K562 (cell line): ENCODE measurements around the gene HEATR9. TPM values are rescaled to one million over a fixed set of nuclear protein-coding genes. Genes with fewer than 3 reads are reported as not detected.
A peak's percentile ranks its signal among the peaks of the same experiment; 100 is the strongest.

ENCODE experiments used
- EHMT2 ChIP-seq: fragments of 450-650 bp; IDR thresholded peaks from 2 replicates; pipeline ENCODE4 v1.6.1; 2018; ENCODE audit warnings: antibody characterized with exemption
- HDAC8 ChIP-seq: fragments of 450-650 bp; IDR thresholded peaks from 2 replicates; pipeline ENCODE4 v1.6.1; 2016; ENCODE audit warnings: mild to moderate bottlenecking, missing genetic modification characterization, moderate library complexity, missing compliant biosample characterization
- LARP7 ChIP-seq: fragments of 450-650 bp; IDR thresholded peaks from 2 replicates; pipeline ENCODE4 v1.6.1; 2016
- NCOA4 ChIP-seq: fragments of 450-650 bp; IDR thresholded peaks from 2 replicates; pipeline ENCODE4 v1.6.1; 2018; ENCODE audit warnings: mild to moderate bottlenecking; ENCODE audit not compliant: partially characterized antibody
- SIN3B ChIP-seq: fragments of 450-650 bp; IDR thresholded peaks from 2 replicates; pipeline ENCODE4 v1.6.1; 2017; ENCODE audit warnings: low read depth, mild to moderate bottlenecking, moderate library complexity
- SMAD3 ChIP-seq: fragments of 450-650 bp; formaldehyde crosslinking; conservative IDR thresholded peaks from 2 replicates; pipeline ENCODE4 v1.4.0; 2020; ENCODE audit warnings: mild to moderate bottlenecking
- SMARCC2 ChIP-seq: fragments of 450-650 bp; IDR thresholded peaks from 2 replicates; pipeline ENCODE4 v1.6.1; 2017; ENCODE audit warnings: antibody characterized with exemption, moderate library complexity, mild to moderate bottlenecking, low read depth
- ZFX ChIP-seq: sonication (generic); formaldehyde crosslinking; IDR thresholded peaks from 2 replicates; pipeline ENCODE4 v1.8.0; 2022; ENCODE audit warnings: mild to moderate bottlenecking, missing genetic modification reagents, moderate library complexity
- ZNF77 ChIP-seq: fragments of 250-450 bp; sonication (Bioruptor Pico); IDR thresholded peaks from 2 replicates; pipeline ENCODE4 v1.5.0; 2020
- polyA plus RNA-seq, 8 experiments: library from polyadenylated mRNA; depleted of rRNA in 4 of 8; stranded (reverse) in 5 of 8; unstranded in 3 of 8; fragments of >200 nt; fragmentation: Nextera tagmentation in 2 of 8; fragmentation: Illumina TruSeq in 1 of 8; extraction: Ambion mirVana in 2 of 8; extraction: Trizol in 1 of 8; gene quantifications; 2 replicates each; pipeline versions ENCODE4 v1.2.1 to v1.2.3, GENCODE V29; 2011 to 2014; ENCODE audit warnings: inconsistent platforms in 1 of 8, missing spikeins in 1 of 8
- total RNA-seq, 7 experiments: library from RNA; depleted of rRNA in 6 of 7; stranded (reverse); fragments of >200 nt in 6 of 7; fragmentation: Illumina TruSeq in 2 of 7; extraction: Trizol in 2 of 7; gene quantifications; 2 replicates each; pipeline versions ENCODE4 v1.2.1 to v1.2.3, GENCODE V29; 2011 to 2021; ENCODE audit warnings: low replicate concordance in 1 of 7
- TF ChIP-seq, protein P1 (sequence below): fragments of 450-650 bp; IDR thresholded peaks from 2 replicates; pipeline ENCODE4 v1.6.1; 2016; ENCODE audit warnings: low read depth
- TF ChIP-seq, protein P2 (sequence below): sonication (generic); formaldehyde crosslinking; IDR thresholded peaks from 2 replicates; pipeline ENCODE4 v1.8.1; 2023; ENCODE audit warnings: mild to moderate bottlenecking, missing genetic modification reagents

HEATR9 gene
- total and polyA plus RNA-seq, 9 of the 15 experiments (the other 6 are each of a cell fraction or from before 2014, with no cell fraction given): not detected

DNA sequence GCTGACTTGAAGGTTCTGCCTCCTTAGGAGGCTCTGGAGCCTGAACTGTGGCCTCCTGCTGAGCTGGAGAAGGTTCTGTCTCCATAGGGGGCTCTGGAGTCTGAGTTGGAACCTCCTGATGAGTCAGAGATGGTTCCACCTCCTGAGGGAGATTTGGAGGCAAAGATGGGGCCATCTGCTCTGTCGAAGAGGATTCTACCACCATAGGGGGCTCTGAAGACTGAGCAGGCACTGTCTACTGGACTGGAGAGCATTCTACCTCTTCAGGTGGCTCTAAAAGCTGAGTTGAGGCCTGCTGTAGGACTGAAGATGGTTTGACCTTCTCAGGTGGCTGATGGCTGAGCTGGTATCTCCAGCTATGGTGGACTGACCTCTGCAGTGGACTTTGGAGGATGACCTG, 45.7 kb upstream of the HEATR9 start (continued):
- TF ChIP-seq ZFX (CRISPR knock-in tag): no peak
- no peak for TF ChIP-seq NCOA4
- TF ChIP-seq, protein P1, sequence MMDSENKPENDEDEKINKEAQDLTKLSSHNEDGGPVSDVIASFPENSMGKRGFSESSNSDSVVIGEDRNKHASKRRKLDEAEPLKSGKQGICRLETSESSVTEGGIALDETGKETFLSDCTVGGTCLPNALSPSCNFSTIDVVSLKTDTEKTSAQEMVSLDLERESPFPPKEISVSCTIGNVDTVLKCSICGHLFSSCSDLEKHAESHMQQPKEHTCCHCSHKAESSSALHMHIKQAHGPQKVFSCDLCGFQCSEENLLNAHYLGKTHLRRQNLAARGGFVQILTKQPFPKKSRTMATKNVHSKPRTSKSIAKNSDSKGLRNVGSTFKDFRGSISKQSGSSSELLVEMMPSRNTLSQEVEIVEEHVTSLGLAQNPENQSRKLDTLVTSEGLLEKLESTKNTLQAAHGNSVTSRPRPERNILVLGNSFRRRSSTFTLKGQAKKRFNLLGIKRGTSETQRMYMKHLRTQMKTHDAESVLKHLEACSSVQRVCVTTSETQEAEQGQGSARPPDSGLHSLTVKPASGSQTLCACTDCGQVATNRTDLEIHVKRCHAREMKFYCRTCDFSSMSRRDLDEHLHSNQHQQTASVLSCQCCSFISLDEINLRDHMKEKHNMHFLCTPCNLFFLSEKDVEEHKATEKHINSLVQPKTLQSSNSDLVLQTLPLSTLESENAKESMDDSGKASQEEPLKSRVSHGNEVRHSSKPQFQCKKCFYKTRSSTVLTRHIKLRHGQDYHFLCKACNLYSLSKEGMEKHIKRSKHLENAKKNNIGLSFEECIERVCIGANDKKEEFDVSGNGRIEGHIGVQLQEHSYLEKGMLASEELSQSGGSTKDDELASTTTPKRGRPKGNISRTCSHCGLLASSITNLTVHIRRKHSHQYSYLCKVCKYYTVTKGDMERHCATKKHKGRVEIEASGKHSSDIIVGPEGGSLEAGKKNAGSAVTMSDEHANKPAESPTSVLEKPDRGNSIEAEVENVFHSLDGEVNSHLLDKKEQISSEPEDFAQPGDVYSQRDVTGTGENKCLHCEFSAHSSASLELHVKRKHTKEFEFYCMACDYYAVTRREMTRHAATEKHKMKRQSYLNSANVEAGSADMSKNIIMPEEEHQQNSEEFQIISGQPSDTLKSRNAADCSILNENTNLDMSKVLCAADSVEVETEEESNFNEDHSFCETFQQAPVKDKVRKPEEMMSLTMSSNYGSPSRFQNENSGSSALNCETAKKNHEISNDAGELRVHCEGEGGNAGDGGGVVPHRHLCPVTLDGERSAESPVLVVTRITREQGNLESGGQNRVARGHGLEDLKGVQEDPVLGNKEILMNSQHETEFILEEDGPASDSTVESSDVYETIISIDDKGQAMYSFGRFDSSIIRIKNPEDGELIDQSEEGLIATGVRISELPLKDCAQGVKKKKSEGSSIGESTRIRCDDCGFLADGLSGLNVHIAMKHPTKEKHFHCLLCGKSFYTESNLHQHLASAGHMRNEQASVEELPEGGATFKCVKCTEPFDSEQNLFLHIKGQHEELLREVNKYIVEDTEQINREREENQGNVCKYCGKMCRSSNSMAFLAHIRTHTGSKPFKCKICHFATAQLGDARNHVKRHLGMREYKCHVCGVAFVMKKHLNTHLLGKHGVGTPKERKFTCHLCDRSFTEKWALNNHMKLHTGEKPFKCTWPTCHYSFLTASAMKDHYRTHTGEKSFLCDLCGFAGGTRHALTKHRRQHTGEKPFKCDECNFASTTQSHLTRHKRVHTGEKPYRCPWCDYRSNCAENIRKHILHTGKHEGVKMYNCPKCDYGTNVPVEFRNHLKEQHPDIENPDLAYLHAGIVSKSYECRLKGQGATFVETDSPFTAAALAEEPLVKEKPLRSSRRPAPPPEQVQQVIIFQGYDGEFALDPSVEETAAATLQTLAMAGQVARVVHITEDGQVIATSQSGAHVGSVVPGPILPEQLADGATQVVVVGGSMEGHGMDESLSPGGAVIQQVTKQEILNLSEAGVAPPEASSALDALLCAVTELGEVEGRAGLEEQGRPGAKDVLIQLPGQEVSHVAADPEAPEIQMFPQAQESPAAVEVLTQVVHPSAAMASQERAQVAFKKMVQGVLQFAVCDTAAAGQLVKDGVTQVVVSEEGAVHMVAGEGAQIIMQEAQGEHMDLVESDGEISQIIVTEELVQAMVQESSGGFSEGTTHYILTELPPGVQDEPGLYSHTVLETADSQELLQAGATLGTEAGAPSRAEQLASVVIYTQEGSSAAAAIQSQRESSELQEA: no peak
- TF ChIP-seq SIN3B: no peak
- TF ChIP-seq, protein P2, sequence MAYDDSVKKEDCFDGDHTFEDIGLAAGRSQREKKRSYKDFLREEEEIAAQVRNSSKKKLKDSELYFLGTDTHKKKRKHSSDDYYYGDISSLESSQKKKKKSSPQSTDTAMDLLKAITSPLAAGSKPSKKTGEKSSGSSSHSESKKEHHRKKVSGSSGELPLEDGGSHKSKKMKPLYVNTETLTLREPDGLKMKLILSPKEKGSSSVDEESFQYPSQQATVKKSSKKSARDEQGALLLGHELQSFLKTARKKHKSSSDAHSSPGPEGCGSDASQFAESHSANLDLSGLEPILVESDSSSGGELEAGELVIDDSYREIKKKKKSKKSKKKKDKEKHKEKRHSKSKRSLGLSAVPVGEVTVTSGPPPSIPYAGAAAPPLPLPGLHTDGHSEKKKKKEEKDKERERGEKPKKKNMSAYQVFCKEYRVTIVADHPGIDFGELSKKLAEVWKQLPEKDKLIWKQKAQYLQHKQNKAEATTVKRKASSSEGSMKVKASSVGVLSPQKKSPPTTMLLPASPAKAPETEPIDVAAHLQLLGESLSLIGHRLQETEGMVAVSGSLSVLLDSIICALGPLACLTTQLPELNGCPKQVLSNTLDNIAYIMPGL (CRISPR knock-in tag): no peak
- no peak for TF ChIP-seq HDAC8 (tag)
- no peak for TF ChIP-seq LARP7
- TF ChIP-seq EHMT2: peak; percentile 51; the same call in 1 of the 2 replicates
- no peak for TF ChIP-seq ZNF77 (CRISPR knock-in tag)
- TF ChIP-seq SMAD3: no peak
- TF ChIP-seq SMARCC2: no peak
